GM10248 (cell line): ENCODE results near the gene HNRNPA2B1.
"Not testable (repeated sequence)": the region's sequence is repeated elsewhere in the genome, so short reads cannot be mapped to it uniquely, and the experiment has no call there.

Source experiments
- CTCF ChIA-PET: fragments of 300-600 bp; sonication (Branson Sonifier 250); formaldehyde crosslinking; extraction: SDS; loops from one replicate; lab custom pipeline; 2021; ENCODE audit warnings: antibody characterized with exemption; lab: Yijun Ruan, JAX
- POLR2A ChIA-PET: fragments of 350-650 bp; sonication (Branson Sonifier 250); formaldehyde crosslinking; extraction: SDS; loops from one replicate; lab custom pipeline; 2020; ENCODE audit warnings: antibody characterized with exemption; lab: Yijun Ruan, JAX
- DNase-seq: peaks from one replicate; pipeline ENCODE4 v3.0.0; 2012; ENCODE audit errors: extremely low spot score
- CTCF ChIP-seq: IDR thresholded peaks from 2 replicates; pipeline ENCODE4 v1.5.1; 2012; ENCODE audit warnings: mild to moderate bottlenecking, low read depth; ENCODE audit errors: extremely low read depth, missing control alignments, control extremely low read depth

HNRNPA2B1 gene

GRCh38 chr7:26168458-26169023, 32.0 kb downstream of the HNRNPA2B1 start:
- no peak for TF ChIP-seq CTCF
- ChIA-PET POLR2A (no interaction called here), CTCF (no interaction called here)
- DNase-seq: no peak

GRCh38 chr7:26167303-26167934, 33.1 kb downstream of the HNRNPA2B1 start:
- no peak for TF ChIP-seq CTCF
- DNase-seq: peak; percentile 44
- ChIA-PET CTCF (interaction anchor here (0.8 to 2.6 kb wide), 6 partner anchors 15 to 275 kb away, joined by 3 to 9 read pairs (median 3); no protein-coding TSS in a partner anchor), POLR2A (interaction anchor here (0.5 to 2.2 kb wide), 6 partner anchors 8 to 33 kb away, joined by 3 to 11 read pairs (median 4); partner anchors contain the start of gene HNRNPA2B1)

DNA sequence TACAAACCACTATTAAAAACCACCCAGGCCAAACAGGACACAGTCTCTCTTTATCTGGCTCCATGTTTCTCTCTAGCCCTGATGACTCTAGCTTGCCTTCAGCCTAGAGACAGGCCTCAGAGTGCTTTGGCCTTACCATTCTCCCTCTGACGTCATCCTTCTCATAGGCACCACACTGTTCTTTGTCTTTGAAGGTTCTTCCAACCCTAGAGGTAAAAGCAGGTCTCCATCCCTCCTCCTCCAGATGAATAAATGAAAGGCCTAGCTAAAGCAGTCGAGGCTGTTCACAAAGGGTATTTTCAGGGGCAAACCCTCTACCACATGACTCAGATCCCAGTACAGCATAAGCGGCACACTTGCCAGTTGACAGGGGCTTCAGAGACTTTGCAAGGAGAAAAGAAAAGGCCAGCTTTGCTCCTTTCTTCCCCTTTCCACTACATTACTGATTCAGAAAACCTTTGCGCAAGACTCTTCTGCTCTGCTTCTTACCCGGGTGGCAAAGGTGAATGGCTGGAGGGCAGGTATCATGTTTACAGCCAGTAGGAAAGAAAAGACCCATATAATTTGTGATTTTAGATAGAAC, 33.8 kb downstream of the HNRNPA2B1 start:
- no peak for TF ChIP-seq CTCF
- ChIA-PET POLR2A (interaction anchor here (0.7 to 2.2 kb wide), 5 partner anchors 13 to 33 kb away, joined by 3 to 11 read pairs (median 3); partner anchors contain the start of gene HNRNPA2B1), CTCF (interaction anchor here (0.9 to 2.6 kb wide), 11 partner anchors 8 to 274 kb away, joined by 3 to 9 read pairs (median 3); no protein-coding TSS in a partner anchor)
- no peak for DNase-seq

DNA sequence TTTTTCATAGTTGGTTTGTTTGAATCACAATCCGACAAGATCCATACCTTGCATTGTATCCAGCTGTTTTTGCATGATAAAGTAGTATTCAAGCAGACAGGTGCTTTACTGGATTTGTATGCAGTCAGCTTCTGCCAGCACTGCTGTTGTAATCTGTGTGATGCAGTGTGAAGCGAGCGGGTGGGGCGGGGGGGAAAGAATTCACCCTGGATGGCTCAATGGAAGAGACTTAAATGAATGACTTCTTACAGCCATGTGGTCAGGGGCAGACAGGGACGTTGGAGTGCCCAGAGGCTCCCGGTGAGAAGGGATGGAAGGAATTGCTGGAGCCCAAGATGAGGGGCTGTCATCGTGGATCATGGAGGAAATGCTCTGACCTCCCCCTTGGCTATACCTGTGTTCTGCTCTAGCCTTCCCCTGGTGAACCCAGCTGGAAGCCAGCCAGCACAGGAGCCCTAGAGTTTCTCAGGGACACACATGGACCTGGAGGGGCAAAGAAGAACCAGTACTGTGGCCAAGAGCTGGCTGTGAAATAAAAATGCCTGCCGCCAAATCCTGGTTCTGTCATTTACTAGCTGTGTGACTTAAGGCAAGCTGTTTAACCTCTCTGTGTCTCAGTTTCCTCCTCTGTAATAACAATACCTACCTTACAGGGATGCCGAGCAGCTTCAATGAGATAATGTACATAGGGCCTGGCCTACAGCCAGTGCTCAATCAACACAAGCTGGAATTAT, 34.4 kb downstream of the HNRNPA2B1 start:
- no peak for TF ChIP-seq CTCF
- ChIA-PET POLR2A (interaction anchor here (1.2 to 2.2 kb wide), 3 partner anchors 13 to 27 kb away, joined by 3 to 11 read pairs (median 7); no protein-coding TSS in a partner anchor), CTCF (interaction anchor here (0.9 to 2.6 kb wide), 10 partner anchors 8 to 274 kb away, joined by 3 to 9 read pairs (median 3); no protein-coding TSS in a partner anchor)
- DNase-seq: no peak

DNA sequence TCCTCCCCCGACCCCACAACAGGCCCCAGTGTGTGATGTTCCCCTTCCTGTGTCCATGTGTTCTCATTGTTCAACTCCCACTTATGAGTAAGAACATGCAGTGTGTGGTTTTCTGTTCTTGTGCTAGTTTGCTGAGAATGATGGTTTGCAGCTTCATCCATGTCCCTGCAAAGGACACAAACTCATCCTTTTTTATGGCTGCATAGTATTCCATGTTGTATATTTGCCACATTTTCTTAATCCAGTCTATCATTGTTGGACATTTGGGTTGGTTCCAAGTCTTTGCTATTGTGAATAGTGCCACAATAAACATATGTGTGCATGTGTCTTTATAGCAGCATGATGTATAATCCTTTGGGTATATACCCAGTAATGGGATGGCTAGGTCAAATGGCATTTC, 36.7 kb downstream of the HNRNPA2B1 start:
- DNase-seq, CTCF ChIA-PET, POLR2A ChIA-PET: not testable (repeated sequence)

DNA sequence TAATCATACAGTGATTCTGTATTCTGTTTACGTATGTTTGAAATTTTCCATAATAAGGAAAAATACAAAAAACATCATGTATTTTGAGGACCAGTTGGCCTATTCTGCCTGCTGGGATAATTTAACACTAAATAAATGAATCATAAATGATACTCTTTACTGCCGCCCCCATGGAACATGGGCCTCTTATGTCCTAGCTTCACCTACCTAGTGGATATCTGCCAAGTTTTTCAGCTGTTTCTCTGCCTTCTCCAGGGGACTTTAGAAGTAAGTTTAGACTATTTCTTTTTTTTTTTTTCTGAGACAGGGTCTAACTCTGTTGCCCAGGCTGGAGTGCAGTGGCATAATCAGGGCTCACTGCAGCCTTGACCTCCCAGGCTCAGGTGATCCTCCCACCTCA, 38.1 kb downstream of the HNRNPA2B1 start:
- CTCF ChIA-PET: interaction anchor here (1.2 kb wide), 1 partner anchor 13 kb away, joined by 3 read pairs; no protein-coding TSS in a partner anchor
- TF ChIP-seq CTCF: no peak
- no peak for DNase-seq
- POLR2A ChIA-PET: interaction anchor here (1.0 to 1.4 kb wide), 2 partner anchors 20 to 33 kb away, joined by 5 to 8 read pairs; no protein-coding TSS in a partner anchor
